Measurements from ENCODE around the gene RHBDL2. TPM values are rescaled to one million over a fixed set of nuclear protein-coding genes. Genes with fewer than 3 reads are reported as not detected.

Gene RHBDL2
- total RNA-seq, 1 donor from 2014 or later, result not detected

GRCh38 chr1:38953433-38953860 lies 11.8 kb upstream of the RHBDL2 start:
- FAIRE-seq (no peak), DNase-seq (ENCODE audit: low read depth) (no peak)
- Histone ChIP-seq H3K9me3 (ENCODE audit: insufficient read depth, low read depth, low read length) (no peaks in the 10 kb centered on the region), H3K4me2 (ENCODE audit: low read length) (no peak overlapping the region), H3K4me1 (ENCODE audit: insufficient read depth, low read length) (no peaks in the 10 kb centered on the region), H3K79me2 (ENCODE audit: insufficient read depth, low read length) (no peaks in the 10 kb centered on the region), H4K20me1 (ENCODE audit: insufficient read depth, low read length) (no peaks in the 10 kb centered on the region), H2AFZ (ENCODE audit: low read depth, low read length) (peak overlapping the region; percentile 9), H3K9ac (ENCODE audit: low read length) (no peak overlapping the region), H3K27ac (ENCODE audit: low read depth, low read length) (no peak overlapping the region), H3K36me3 (ENCODE audit: insufficient read depth, low read length) (no peaks in the 10 kb centered on the region), H3K27me3 (ENCODE audit: insufficient read depth, low read length) (no peaks in the 10 kb centered on the region), H3K4me3 (ENCODE audit: insufficient read depth, low read depth, low read length) (no peak overlapping the region)
- Mint-ChIP-seq H3K36me3 (ENCODE audit: low read depth, unreplicated experiment) (no peaks in the 10 kb centered on the region), H3K4me1 (ENCODE audit: low read depth, unreplicated experiment) (peaks cover 2% of the 10 kb centered on the region), H3K9me3 (ENCODE audit: unreplicated experiment) (no peaks in the 10 kb centered on the region), H3K4me3 (ENCODE audit: unreplicated experiment) (no peak overlapping the region), H3K27me3 (ENCODE audit: low read depth, unreplicated experiment) (peaks cover 3% of the 10 kb centered on the region), H3K27ac (ENCODE audit: unreplicated experiment) (no peak overlapping the region)
- TF ChIP-seq, protein P1, sequence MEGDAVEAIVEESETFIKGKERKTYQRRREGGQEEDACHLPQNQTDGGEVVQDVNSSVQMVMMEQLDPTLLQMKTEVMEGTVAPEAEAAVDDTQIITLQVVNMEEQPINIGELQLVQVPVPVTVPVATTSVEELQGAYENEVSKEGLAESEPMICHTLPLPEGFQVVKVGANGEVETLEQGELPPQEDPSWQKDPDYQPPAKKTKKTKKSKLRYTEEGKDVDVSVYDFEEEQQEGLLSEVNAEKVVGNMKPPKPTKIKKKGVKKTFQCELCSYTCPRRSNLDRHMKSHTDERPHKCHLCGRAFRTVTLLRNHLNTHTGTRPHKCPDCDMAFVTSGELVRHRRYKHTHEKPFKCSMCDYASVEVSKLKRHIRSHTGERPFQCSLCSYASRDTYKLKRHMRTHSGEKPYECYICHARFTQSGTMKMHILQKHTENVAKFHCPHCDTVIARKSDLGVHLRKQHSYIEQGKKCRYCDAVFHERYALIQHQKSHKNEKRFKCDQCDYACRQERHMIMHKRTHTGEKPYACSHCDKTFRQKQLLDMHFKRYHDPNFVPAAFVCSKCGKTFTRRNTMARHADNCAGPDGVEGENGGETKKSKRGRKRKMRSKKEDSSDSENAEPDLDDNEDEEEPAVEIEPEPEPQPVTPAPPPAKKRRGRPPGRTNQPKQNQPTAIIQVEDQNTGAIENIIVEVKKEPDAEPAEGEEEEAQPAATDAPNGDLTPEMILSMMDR (IDR thresholded peaks at IDR 0.05; ENCODE audit: insufficient read depth, low read depth, low read length), result no peak
- no peak for TF ChIP-seq EZH2 (IDR thresholded peaks at IDR 0.05; ENCODE audit: insufficient read depth, low read length)

- H3K9ac ChIP-seq (ENCODE audit: low read length), result no peak overlapping the region
- no peaks in the 10 kb centered on the region for H3K9me3 ChIP-seq (ENCODE audit: insufficient read depth, low read depth, low read length)
- H3K4me3 ChIP-seq (ENCODE audit: insufficient read depth, low read depth, low read length), result no peak overlapping the region
- no peaks in the 10 kb centered on the region for H3K27me3 ChIP-seq (ENCODE audit: insufficient read depth, low read length)
- no peaks in the 10 kb centered on the region for H4K20me1 ChIP-seq (ENCODE audit: insufficient read depth, low read length)
- no peaks in the 10 kb centered on the region for H3K79me2 ChIP-seq (ENCODE audit: insufficient read depth, low read length)
- no peaks in the 10 kb centered on the region for H3K4me1 Mint-ChIP-seq (ENCODE audit: low read depth, unreplicated experiment)
- H3K27ac ChIP-seq (ENCODE audit: low read depth, low read length), result no peak overlapping the region
- no peaks in the 10 kb centered on the region for H3K4me1 ChIP-seq (ENCODE audit: insufficient read depth, low read length)
- H3K4me2 ChIP-seq (ENCODE audit: low read length), result no peak overlapping the region
- FAIRE-seq (no peak), DNase-seq (ENCODE audit: low read depth) (no peak)
- TF ChIP-seq, protein P1 (IDR thresholded peaks at IDR 0.05; ENCODE audit: insufficient read depth, low read depth, low read length), result no peak
- no peak for TF ChIP-seq EZH2 (IDR thresholded peaks at IDR 0.05; ENCODE audit: insufficient read depth, low read length)
- no peaks in the 10 kb centered on the region for H3K36me3 Mint-ChIP-seq (ENCODE audit: low read depth, unreplicated experiment)
- H3K27me3 Mint-ChIP-seq (ENCODE audit: low read depth, unreplicated experiment), result peaks cover 3% of the 10 kb centered on the region
- H3K36me3 ChIP-seq (ENCODE audit: insufficient read depth, low read length), result no peaks in the 10 kb centered on the region
- H2AFZ ChIP-seq (ENCODE audit: low read depth, low read length), result no peak overlapping the region
- no peaks in the 10 kb centered on the region for H3K9me3 Mint-ChIP-seq (ENCODE audit: unreplicated experiment)
- H3K27ac Mint-ChIP-seq (ENCODE audit: unreplicated experiment), result no peak overlapping the region
- no peak overlapping the region for H3K4me3 Mint-ChIP-seq (ENCODE audit: unreplicated experiment)
Observed at GRCh38 chr1:38950553-38950952, 8.9 kb upstream of the RHBDL2 start.

- no peak overlapping the region for H3K4me3 ChIP-seq (ENCODE audit: insufficient read depth, low read depth, low read length)
- no peak overlapping the region for H3K4me2 ChIP-seq (ENCODE audit: low read length)
- peaks cover 3% of the 10 kb centered on the region for H3K9me3 Mint-ChIP-seq (ENCODE audit: unreplicated experiment)
- no peaks in the 10 kb centered on the region for H3K4me1 ChIP-seq (ENCODE audit: insufficient read depth, low read length)
- no peak overlapping the region for H3K9ac ChIP-seq (ENCODE audit: low read length)
- H3K27ac ChIP-seq (ENCODE audit: low read depth, low read length), result no peak overlapping the region
- H3K36me3 ChIP-seq (ENCODE audit: insufficient read depth, low read length), result no peaks in the 10 kb centered on the region
- H3K27me3 ChIP-seq (ENCODE audit: insufficient read depth, low read length), result no peaks in the 10 kb centered on the region
- no peaks in the 10 kb centered on the region for H3K4me1 Mint-ChIP-seq (ENCODE audit: low read depth, unreplicated experiment)
- no peaks in the 10 kb centered on the region for H3K79me2 ChIP-seq (ENCODE audit: insufficient read depth, low read length)
- no peaks in the 10 kb centered on the region for H4K20me1 ChIP-seq (ENCODE audit: insufficient read depth, low read length)
- H3K27ac Mint-ChIP-seq (ENCODE audit: unreplicated experiment), result no peak overlapping the region
- DNase-seq (ENCODE audit: low read depth) (no peak), FAIRE-seq (no peak)
- peaks cover 11% of the 10 kb centered on the region for H3K27me3 Mint-ChIP-seq (ENCODE audit: low read depth, unreplicated experiment)
- no peaks in the 10 kb centered on the region for H3K9me3 ChIP-seq (ENCODE audit: insufficient read depth, low read depth, low read length)
- peaks cover 2% of the 10 kb centered on the region for H3K36me3 Mint-ChIP-seq (ENCODE audit: low read depth, unreplicated experiment)
- TF ChIP-seq, protein P1 (IDR thresholded peaks at IDR 0.05; ENCODE audit: insufficient read depth, low read depth, low read length), result no peak
- TF ChIP-seq EZH2 (IDR thresholded peaks at IDR 0.05; ENCODE audit: insufficient read depth, low read length), result no peak
- H2AFZ ChIP-seq (ENCODE audit: low read depth, low read length), result no peak overlapping the region
- H3K4me3 Mint-ChIP-seq (ENCODE audit: unreplicated experiment), result no peak overlapping the region
Observed at GRCh38 chr1:38944547-38944946, 2.9 kb upstream of the RHBDL2 start.

Measured in astrocyte (in vitro differentiated cells and primary cell).